Activated naive CD8-positive, alpha-beta T cell treated with anti-CD3 and anti-CD28 coated beads, Interleukin-2, amount 50 U/mL, for 16 hours (primary cell): ENCODE data around the gene ZNF397.

Experiments used
- DNase-seq: peaks from one replicate; pipeline ENCODE4 v3.0.0-alpha.2; 2020; ENCODE audit warnings: low read depth, low spot score

The ZNF397 gene

DNA sequence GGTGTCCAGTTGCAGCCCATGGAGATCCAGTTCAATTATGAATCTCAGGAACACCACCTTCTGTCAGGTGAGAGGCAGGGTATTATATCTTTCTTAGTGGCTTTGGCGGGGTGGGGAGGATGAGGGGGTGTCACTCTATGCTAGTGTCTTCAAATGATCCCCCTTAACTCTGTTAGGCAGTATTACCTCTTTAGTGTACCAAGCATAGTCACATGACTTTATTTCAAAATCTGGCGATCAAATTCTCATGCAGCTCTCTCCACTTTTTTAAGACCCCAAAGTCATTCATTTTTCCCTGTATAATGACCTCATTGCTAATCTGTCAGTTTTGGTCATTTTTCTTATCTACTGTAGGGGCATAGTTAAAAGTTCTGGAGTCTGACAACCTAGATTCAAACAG, 50.3 kb downstream of the ZNF397 start:
- no peak for DNase-seq

DNA sequence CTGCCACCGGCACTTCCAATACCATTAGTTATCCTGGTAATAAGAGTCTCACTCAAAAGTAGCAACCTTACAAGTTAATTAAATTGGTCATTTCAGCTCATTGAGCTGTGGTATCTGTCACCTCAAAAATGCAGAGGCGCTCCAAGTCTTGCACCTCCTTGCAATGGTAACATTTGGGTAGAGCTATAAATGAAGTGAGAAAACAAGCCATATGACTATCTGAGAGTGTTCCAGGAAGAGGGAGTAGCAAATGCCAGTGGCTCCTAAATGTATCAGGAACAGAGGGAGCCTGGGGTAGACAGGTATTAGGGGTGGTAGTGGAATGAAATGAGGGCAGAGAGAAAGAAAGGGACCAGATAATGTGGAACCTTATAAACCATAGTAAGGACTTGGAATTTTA, 55.2 kb downstream of the ZNF397 start:
- DNase-seq, result no peak

DNA sequence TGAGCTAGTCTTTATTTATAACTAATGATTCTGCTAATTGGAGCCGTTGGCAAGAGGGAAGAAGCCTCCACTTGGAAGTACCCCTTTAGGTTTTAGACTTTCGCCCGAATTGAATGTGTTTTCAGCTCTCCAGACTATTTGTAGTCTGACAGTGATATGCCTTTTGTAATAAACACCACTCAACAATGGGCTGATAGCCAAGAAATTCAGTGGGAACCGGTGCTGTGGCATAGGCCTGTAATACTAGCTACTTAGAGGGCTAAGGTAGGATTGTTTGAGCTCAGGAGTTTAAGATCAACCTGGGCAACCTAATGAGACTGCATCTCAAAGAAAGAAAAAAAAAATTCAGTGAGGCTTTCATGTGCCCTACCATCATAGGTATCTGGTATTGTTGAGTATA, 62.8 kb downstream of the ZNF397 start:
- DNase-seq, result no peak

DNA sequence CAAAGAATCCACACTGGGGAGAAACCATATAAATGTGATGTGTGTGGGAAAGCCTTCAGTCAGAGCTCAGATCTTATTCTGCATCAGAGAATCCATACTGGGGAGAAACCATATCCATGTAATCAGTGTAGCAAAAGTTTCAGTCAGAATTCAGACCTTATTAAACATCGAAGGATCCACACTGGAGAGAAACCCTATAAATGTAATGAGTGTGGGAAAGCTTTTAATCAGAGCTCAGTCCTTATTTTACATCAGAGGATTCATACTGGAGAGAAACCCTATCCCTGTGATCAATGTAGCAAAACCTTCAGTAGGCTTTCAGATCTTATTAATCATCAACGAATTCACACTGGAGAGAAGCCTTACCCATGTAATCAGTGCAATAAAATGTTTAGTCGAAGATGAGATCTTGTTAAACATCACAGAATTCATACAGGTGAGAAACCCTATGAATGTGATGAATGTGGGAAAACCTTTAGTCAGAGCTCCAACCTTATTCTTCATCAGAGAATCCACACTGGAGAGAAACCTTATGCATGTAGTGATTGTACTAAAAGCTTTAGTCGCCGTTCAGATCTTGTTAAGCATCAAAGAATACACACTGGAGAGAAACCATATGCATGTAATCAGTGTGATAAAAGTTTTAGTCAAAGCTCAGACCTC, 65.9 kb downstream of the ZNF397 start:
- no peak for DNase-seq
